Testis (tissue), 3 donors: Measurements from ENCODE around the gene SLC25A20. TPM values are rescaled to one million over a fixed set of nuclear protein-coding genes. Genes with fewer than 3 reads are reported as not detected.

Experiments used
- DNase-seq: peaks from one replicate; pipeline ENCODE4 v3.0.0-alpha.2; 2019
- H3K27ac ChIP-seq, 2 donors: fragments of 200-600 bp; sonication (generic); one replicate each; pipeline ENCODE4 v1.5.1; 2019
- H3K27me3 ChIP-seq: fragments of 200-600 bp; sonication (generic); one replicate; pipeline ENCODE4 v1.5.1; 2019
- H3K36me3 ChIP-seq: fragments of 200-600 bp; sonication (generic); one replicate; pipeline ENCODE4 v1.5.1; 2017; ENCODE audit warnings: low read depth; ENCODE audit errors: missing control alignments
- H3K4me1 ChIP-seq: fragments of 200-600 bp; sonication (generic); one replicate; pipeline ENCODE4 v1.5.1; 2019
- H3K4me3 ChIP-seq, 2 donors: fragments of 200-600 bp; sonication (generic); one replicate each; pipeline ENCODE4 v1.5.1; 2017 to 2019
- H3K9me3 ChIP-seq: fragments of 200-600 bp; sonication (generic); one replicate; pipeline ENCODE4 v1.5.1; 2017
- CTCF ChIP-seq, 3 experiments: fragments of 450-650 bp in 2 of 3; fragments of 200-600 bp in 1 of 3; sonication (generic) in 1 of 3; IDR thresholded peaks; one replicate each; pipeline ENCODE4 v1.5.1; 2016 to 2019; ENCODE audit warnings: antibody characterized with exemption in 3 of 3, mild to moderate bottlenecking in 2 of 3, moderate library complexity in 1 of 3
- POLR2A ChIP-seq: fragments of 450-650 bp; IDR thresholded peaks from one replicate; pipeline ENCODE4 v1.6.1; 2017; ENCODE audit warnings: antibody characterized with exemption, mild to moderate bottlenecking, moderate library complexity
- WGBS, 2 donors: methylation state at CpG; one replicate each; pipeline ENCODE4 v1.1.5; 2018; 5-methylcytosine and 5-hydroxymethylcytosine counted together
- intact Hi-C: fragments of 100-400 bp; cut with DNase I; formaldehyde crosslinking; loops from one replicate; pipeline ENCODE4 v1.15.1; 2023; ENCODE audit warnings: low total_unique reads
- polyA plus RNA-seq: library from polyadenylated mRNA; stranded (reverse); fragments of 350-450 nt; fragmentation: Illumina TruSeq; extraction: RNeasy Lipid Tissue Mini Kit (QIAGEN cat#74804); gene quantifications from one replicate; pipeline ENCODE4 v1.2.3, GENCODE V29; 2014; ENCODE audit warnings: low read depth, low replicate concordance; ENCODE audit not compliant: insufficient read depth
- total RNA-seq, 2 donors: library from RNA; depleted of rRNA; stranded (reverse); fragments of >200 nt; gene quantifications; one replicate each; pipeline ENCODE4 v1.2.3, GENCODE V29; 2016

Gene SLC25A20
- total and polyA plus RNA-seq, 3 donors from 2014 or later, result 13.0 to 19.6 (median 15.7) TPM

GRCh38 chr3:48897460-48898376 lies 964 bp downstream of the SLC25A20 start:
- DNase-seq, result no peak
- intact Hi-C loops, result no loop called here
- Histone ChIP-seq H3K4me1 (peaks cover 7% of the 10 kb centered on the region), H3K4me3 (peak overlapping the region; percentile 69), H3K9me3 (no peaks in the 10 kb centered on the region), H3K27me3 (no peaks in the 10 kb centered on the region), H3K36me3 (no peaks in the 10 kb centered on the region), H3K27ac (peak overlapping the region; percentile 8 to 22)
- TF ChIP-seq POLR2A, result no peak
- WGBS, 2 donors, result 36 to 41% methylated on average over 15 to 17 of the region's 17 CpGs

- no peak overlapping the region for H3K27ac ChIP-seq
- H3K36me3 ChIP-seq, result no peaks in the 10 kb centered on the region
- peaks cover 7% of the 10 kb centered on the region for H3K4me1 ChIP-seq
- 51 to 80% methylated on average over 2 of the region's 2 CpGs for WGBS, 2 donors
- peak; percentile 32 for DNase-seq
- intact Hi-C loops, result no loop called here
- no peaks in the 10 kb centered on the region for H3K27me3 ChIP-seq
- no peak for TF ChIP-seq POLR2A
- no peak for TF ChIP-seq CTCF (IDR thresholded peaks at IDR 0.05)
- H3K9me3 ChIP-seq, result no peaks in the 10 kb centered on the region
- H3K4me3 ChIP-seq, result no peak overlapping the region
Measured at GRCh38 chr3:48896936-48897335, 1.7 kb downstream of the SLC25A20 start.

GRCh38 chr3:48894516-48894915 lies 4.2 kb downstream of the SLC25A20 start:
- WGBS, 2 donors, result 94% methylated on average over 6 of the region's 6 CpGs

GRCh38 chr3:48891606-48892005 lies 7.1 kb downstream of the SLC25A20 start:
- Histone ChIP-seq H3K4me1 (no peaks in the 10 kb centered on the region), H3K9me3 (no peaks in the 10 kb centered on the region), H3K36me3 (no peaks in the 10 kb centered on the region), H3K27me3 (no peaks in the 10 kb centered on the region), H3K4me3 (no peak overlapping the region), H3K27ac (no peak overlapping the region)
- intact Hi-C loops, result no loop called here
- no peak for DNase-seq
- 91 to 97% methylated on average over 8 of the region's 8 CpGs for WGBS, 2 donors
- TF ChIP-seq POLR2A (no peak), CTCF (IDR thresholded peaks at IDR 0.05) (no peak)

More at GRCh38 chr3:48894516-48894915, 4.2 kb downstream of the SLC25A20 start:
- no peaks in the 10 kb centered on the region for H3K9me3 ChIP-seq
- H3K27me3 ChIP-seq, result no peaks in the 10 kb centered on the region
- H3K4me1 ChIP-seq, result peaks cover 7% of the 10 kb centered on the region
- intact Hi-C loops, result no loop called here
- no peaks in the 10 kb centered on the region for H3K36me3 ChIP-seq
- no peak overlapping the region for H3K4me3 ChIP-seq
- no peak for DNase-seq
- TF ChIP-seq POLR2A (no peak), CTCF (IDR thresholded peaks at IDR 0.05) (no peak)
- H3K27ac ChIP-seq, result no peak overlapping the region

- intact Hi-C loops, result no loop called here
- Histone ChIP-seq H3K4me1 (no peaks in the 10 kb centered on the region), H3K27ac (no peak overlapping the region), H3K27me3 (no peaks in the 10 kb centered on the region), H3K36me3 (no peaks in the 10 kb centered on the region), H3K4me3 (no peak overlapping the region), H3K9me3 (no peaks in the 10 kb centered on the region)
- TF ChIP-seq POLR2A (no peak), CTCF (IDR thresholded peaks at IDR 0.05) (no peak)
- DNase-seq, result no peak
Measured at GRCh38 chr3:48885753-48886152, 12.9 kb downstream of the SLC25A20 start.
